ENCODE results near the gene PPP1R12B.

The PPP1R12B gene

GRCh38 chr1:202578001-202578504, 229.6 kb downstream of the PPP1R12B start (continued):
- TF ChIP-seq, protein P1, sequence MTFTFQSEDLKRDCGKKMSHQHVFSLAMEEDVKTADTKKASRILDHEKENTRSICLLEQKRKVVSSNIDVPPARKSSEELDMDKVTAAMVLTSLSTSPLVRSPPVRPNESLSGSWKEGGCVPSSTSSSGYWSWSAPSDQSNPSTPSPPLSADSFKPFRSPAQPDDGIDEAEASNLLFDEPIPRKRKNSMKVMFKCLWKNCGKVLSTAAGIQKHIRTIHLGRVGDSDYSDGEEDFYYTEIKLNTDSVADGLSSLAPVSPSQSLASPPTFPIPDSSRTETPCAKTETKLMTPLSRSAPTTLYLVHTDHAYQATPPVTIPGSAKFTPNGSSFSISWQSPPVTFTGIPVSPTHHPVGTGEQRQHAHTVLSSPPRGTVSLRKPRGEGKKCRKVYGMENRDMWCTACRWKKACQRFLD (tag by site-specific recombination; IDR thresholded peaks at IDR 0.05): no peak
- TF ChIP-seq KLF17 (tag by site-specific recombination; IDR thresholded peaks at IDR 0.05): no peak
- no peak for TF ChIP-seq ZNF302 (tag by site-specific recombination; IDR thresholded peaks at IDR 0.05; ENCODE audit: low read depth)
- TF ChIP-seq ZNF510 (tag by site-specific recombination; IDR thresholded peaks at IDR 0.05; ENCODE audit: insufficient replicate concordance): no peak
- TF ChIP-seq ZNF488 (tag by site-specific recombination; IDR thresholded peaks at IDR 0.05): no peak
- TF ChIP-seq, protein P2, sequence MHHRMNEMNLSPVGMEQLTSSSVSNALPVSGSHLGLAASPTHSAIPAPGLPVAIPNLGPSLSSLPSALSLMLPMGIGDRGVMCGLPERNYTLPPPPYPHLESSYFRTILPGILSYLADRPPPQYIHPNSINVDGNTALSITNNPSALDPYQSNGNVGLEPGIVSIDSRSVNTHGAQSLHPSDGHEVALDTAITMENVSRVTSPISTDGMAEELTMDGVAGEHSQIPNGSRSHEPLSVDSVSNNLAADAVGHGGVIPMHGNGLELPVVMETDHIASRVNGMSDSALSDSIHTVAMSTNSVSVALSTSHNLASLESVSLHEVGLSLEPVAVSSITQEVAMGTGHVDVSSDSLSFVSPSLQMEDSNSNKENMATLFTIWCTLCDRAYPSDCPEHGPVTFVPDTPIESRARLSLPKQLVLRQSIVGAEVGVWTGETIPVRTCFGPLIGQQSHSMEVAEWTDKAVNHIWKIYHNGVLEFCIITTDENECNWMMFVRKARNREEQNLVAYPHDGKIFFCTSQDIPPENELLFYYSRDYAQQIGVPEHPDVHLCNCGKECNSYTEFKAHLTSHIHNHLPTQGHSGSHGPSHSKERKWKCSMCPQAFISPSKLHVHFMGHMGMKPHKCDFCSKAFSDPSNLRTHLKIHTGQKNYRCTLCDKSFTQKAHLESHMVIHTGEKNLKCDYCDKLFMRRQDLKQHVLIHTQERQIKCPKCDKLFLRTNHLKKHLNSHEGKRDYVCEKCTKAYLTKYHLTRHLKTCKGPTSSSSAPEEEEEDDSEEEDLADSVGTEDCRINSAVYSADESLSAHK (tag by site-specific recombination; IDR thresholded peaks at IDR 0.05): no peak
- TF ChIP-seq ZFP37 (tag by site-specific recombination; IDR thresholded peaks at IDR 0.05): no peak
- TF ChIP-seq RBAK (tag by site-specific recombination; IDR thresholded peaks at IDR 0.05): no peak
- TF ChIP-seq GLIS2 (tag by site-specific recombination; IDR thresholded peaks at IDR 0.05): no peak
- TF ChIP-seq, protein P3, sequence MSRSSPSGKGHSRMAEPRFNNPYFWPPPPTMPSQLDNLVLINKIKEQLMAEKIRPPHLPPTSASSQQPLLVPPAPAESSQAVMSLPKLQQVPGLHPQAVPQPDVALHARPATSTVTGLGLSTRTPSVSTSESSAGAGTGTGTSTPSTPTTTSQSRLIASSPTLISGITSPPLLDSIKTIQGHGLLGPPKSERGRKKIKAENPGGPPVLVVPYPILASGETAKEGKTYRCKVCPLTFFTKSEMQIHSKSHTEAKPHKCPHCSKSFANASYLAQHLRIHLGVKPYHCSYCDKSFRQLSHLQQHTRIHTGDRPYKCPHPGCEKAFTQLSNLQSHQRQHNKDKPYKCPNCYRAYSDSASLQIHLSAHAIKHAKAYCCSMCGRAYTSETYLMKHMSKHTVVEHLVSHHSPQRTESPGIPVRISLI (tag by site-specific recombination; IDR thresholded peaks at IDR 0.05): peak; percentile 48; the same call in 1 of the 2 replicates
- TF ChIP-seq ZNF280D (tag by site-specific recombination; IDR thresholded peaks at IDR 0.05): no peak
- TF ChIP-seq, protein P4, sequence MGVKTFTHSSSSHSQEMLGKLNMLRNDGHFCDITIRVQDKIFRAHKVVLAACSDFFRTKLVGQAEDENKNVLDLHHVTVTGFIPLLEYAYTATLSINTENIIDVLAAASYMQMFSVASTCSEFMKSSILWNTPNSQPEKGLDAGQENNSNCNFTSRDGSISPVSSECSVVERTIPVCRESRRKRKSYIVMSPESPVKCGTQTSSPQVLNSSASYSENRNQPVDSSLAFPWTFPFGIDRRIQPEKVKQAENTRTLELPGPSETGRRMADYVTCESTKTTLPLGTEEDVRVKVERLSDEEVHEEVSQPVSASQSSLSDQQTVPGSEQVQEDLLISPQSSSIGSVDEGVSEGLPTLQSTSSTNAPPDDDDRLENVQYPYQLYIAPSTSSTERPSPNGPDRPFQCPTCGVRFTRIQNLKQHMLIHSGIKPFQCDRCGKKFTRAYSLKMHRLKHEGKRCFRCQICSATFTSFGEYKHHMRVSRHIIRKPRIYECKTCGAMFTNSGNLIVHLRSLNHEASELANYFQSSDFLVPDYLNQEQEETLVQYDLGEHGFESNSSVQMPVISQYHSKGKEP (tag by site-specific recombination; IDR thresholded peaks at IDR 0.05): peak; percentile 80; the same call in 1 of the 2 replicates
- TF ChIP-seq ZSCAN23 (tag by site-specific recombination; IDR thresholded peaks at IDR 0.05): no peak
- no peak for TF ChIP-seq ZNF274 (IDR thresholded peaks at IDR 0.05; ENCODE audit: low read length)
- TF ChIP-seq ZNF274 (tag by site-specific recombination; IDR thresholded peaks at IDR 0.05; ENCODE audit: borderline replicate concordance): no peak
- TF ChIP-seq, protein P5, sequence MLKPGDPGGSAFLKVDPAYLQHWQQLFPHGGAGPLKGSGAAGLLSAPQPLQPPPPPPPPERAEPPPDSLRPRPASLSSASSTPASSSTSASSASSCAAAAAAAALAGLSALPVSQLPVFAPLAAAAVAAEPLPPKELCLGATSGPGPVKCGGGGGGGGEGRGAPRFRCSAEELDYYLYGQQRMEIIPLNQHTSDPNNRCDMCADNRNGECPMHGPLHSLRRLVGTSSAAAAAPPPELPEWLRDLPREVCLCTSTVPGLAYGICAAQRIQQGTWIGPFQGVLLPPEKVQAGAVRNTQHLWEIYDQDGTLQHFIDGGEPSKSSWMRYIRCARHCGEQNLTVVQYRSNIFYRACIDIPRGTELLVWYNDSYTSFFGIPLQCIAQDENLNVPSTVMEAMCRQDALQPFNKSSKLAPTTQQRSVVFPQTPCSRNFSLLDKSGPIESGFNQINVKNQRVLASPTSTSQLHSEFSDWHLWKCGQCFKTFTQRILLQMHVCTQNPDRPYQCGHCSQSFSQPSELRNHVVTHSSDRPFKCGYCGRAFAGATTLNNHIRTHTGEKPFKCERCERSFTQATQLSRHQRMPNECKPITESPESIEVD (tag by site-specific recombination; IDR thresholded peaks at IDR 0.05): peak; percentile 97
- TF ChIP-seq, protein P6, sequence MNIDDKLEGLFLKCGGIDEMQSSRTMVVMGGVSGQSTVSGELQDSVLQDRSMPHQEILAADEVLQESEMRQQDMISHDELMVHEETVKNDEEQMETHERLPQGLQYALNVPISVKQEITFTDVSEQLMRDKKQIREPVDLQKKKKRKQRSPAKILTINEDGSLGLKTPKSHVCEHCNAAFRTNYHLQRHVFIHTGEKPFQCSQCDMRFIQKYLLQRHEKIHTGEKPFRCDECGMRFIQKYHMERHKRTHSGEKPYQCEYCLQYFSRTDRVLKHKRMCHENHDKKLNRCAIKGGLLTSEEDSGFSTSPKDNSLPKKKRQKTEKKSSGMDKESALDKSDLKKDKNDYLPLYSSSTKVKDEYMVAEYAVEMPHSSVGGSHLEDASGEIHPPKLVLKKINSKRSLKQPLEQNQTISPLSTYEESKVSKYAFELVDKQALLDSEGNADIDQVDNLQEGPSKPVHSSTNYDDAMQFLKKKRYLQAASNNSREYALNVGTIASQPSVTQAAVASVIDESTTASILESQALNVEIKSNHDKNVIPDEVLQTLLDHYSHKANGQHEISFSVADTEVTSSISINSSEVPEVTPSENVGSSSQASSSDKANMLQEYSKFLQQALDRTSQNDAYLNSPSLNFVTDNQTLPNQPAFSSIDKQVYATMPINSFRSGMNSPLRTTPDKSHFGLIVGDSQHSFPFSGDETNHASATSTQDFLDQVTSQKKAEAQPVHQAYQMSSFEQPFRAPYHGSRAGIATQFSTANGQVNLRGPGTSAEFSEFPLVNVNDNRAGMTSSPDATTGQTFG (tag by site-specific recombination; IDR thresholded peaks at IDR 0.05; ENCODE audit: borderline replicate concordance): no peak
- TF ChIP-seq SP3 (tag by site-specific recombination; IDR thresholded peaks at IDR 0.05): no peak
- TF ChIP-seq ZNF548 (tag by site-specific recombination; IDR thresholded peaks at IDR 0.05): no peak
- TF ChIP-seq ZNF23 (tag by site-specific recombination; IDR thresholded peaks at IDR 0.05; ENCODE audit: borderline replicate concordance): no peak
- TF ChIP-seq ZNF10 (tag by site-specific recombination; IDR thresholded peaks at IDR 0.05): no peak
- TF ChIP-seq SALL2 (tag by site-specific recombination; IDR thresholded peaks at IDR 0.05; ENCODE audit: borderline replicate concordance): no peak
- no peak for TF ChIP-seq TCF7L2 (IDR thresholded peaks at IDR 0.05; ENCODE audit: borderline replicate concordance, low read depth, low read length)
